Glutamatergic neuron (in vitro differentiated cells): ENCODE measurements around the gene SLC6A20. TPM values are rescaled to one million over a fixed set of nuclear protein-coding genes. Genes with fewer than 3 reads are reported as not detected.

Experiments
- DNase-seq: peaks from one replicate; pipeline ENCODE4 v3.0.0; 2022
- H3K27ac Mint-ChIP-seq: one replicate; pipeline ENCODE4 v1.8.0; 2020; ENCODE audit warnings: mild to moderate bottlenecking, mixed read lengths, inconsistent platforms; ENCODE audit not compliant: unreplicated experiment
- H3K27me3 Mint-ChIP-seq: one replicate; pipeline ENCODE4 v1.8.0; 2020; ENCODE audit warnings: mild to moderate bottlenecking, moderate library complexity, mixed read lengths, inconsistent platforms; ENCODE audit not compliant: unreplicated experiment
- H3K36me3 Mint-ChIP-seq: one replicate; pipeline ENCODE4 v1.8.0; 2020; ENCODE audit warnings: mild to moderate bottlenecking, mixed read lengths, inconsistent platforms; ENCODE audit not compliant: unreplicated experiment
- H3K4me1 Mint-ChIP-seq: one replicate; pipeline ENCODE4 v1.8.0; 2020; ENCODE audit warnings: mild to moderate bottlenecking, low read depth, mixed read lengths, inconsistent platforms; ENCODE audit not compliant: unreplicated experiment
- H3K4me3 Mint-ChIP-seq: one replicate; pipeline ENCODE4 v1.8.0; 2020; ENCODE audit warnings: mild to moderate bottlenecking, mixed read lengths, inconsistent platforms; ENCODE audit not compliant: unreplicated experiment
- H3K9me3 Mint-ChIP-seq: one replicate; pipeline ENCODE4 v1.8.0; 2020; ENCODE audit warnings: mild to moderate bottlenecking, moderate library complexity, mixed read lengths, inconsistent platforms; ENCODE audit not compliant: unreplicated experiment
- total RNA-seq: library from RNA; stranded (reverse); fragmentation: NEBNext Ultra II Directional; extraction: Animal tissue kit (Norgen Biotek cat#: 25700); gene quantifications from one replicate; pipeline ENCODE4 v1.2.1, GENCODE V29; 2021; ENCODE audit not compliant: unreplicated experiment
- TF ChIP-seq, protein P1 (sequence below): fragments of 200-600 bp; sonication (generic); IDR thresholded peaks from one replicate; pipeline ENCODE4 v1.5.0; 2021; ENCODE audit not compliant: partially characterized antibody, unreplicated experiment

SLC6A20 gene
- total RNA-seq, 1 donor from 2014 or later: not detected

DNA sequence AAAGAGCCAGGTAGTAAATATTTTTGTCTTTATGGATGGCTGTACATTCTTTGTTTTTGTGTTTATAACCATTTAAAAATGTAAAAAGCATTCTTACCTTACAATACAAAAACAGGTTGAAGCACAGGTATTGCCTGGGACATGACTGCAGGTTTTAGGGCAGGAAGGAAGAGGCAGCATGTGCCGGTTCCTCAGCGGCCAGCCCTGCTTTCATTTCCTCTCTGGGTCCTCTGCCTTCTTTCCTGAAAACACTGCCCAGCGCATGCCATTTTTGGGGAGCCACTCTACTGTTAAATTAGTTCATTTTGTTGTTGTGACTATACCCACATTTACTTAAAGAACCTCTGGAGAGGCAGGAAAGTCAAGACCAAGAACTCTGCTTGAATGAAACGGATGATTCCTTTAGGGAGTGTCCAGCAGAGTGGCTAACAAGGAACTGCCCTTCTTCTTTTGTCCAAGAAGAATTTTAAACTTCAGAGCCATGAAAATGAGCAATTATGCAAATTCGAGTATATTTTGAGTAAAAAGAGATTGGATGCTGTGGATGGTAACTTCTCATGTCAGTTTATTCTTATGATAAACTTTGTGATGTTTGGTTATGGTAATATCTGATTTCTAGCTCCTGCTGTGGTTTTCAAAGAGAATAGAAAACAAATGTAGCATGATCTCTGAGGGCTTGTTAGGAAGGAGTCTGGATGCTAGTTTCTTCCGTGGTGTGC, 54.4 kb downstream of the SLC6A20 start:
- Mint-ChIP-seq H3K9me3 (no peaks in the 10 kb centered on the region), H3K36me3 (no peaks in the 10 kb centered on the region), H3K4me3 (no peak overlapping the region), H3K27ac (no peak overlapping the region), H3K4me1 (peaks cover 15% of the 10 kb centered on the region), H3K27me3 (no peaks in the 10 kb centered on the region)
- TF ChIP-seq, protein P1, sequence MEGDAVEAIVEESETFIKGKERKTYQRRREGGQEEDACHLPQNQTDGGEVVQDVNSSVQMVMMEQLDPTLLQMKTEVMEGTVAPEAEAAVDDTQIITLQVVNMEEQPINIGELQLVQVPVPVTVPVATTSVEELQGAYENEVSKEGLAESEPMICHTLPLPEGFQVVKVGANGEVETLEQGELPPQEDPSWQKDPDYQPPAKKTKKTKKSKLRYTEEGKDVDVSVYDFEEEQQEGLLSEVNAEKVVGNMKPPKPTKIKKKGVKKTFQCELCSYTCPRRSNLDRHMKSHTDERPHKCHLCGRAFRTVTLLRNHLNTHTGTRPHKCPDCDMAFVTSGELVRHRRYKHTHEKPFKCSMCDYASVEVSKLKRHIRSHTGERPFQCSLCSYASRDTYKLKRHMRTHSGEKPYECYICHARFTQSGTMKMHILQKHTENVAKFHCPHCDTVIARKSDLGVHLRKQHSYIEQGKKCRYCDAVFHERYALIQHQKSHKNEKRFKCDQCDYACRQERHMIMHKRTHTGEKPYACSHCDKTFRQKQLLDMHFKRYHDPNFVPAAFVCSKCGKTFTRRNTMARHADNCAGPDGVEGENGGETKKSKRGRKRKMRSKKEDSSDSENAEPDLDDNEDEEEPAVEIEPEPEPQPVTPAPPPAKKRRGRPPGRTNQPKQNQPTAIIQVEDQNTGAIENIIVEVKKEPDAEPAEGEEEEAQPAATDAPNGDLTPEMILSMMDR: no peak
- no peak for DNase-seq

DNA sequence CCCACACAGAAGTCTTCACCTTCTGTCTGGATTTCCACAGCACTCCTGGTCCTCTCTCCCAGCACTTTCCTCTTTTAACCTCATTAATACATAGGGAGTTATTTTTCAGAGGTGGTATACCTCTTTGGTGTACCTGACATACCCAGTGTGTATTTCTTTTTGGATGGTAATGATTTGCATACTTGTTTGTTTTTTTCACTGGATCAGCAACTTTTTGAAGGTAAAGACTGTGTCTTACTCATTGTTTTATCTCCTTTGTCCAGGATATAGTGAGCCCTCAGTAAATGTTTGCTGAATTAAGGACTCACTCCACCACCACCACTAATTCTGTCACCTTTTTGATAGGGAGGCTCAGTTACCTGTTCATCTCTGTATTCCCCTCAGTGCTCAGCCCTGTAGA, 55.1 kb downstream of the SLC6A20 start:
- Mint-ChIP-seq H3K36me3 (no peaks in the 10 kb centered on the region), H3K4me3 (no peak overlapping the region), H3K27ac (peak overlapping the region; percentile 60), H3K4me1 (peaks cover 15% of the 10 kb centered on the region), H3K27me3 (no peaks in the 10 kb centered on the region), H3K9me3 (no peaks in the 10 kb centered on the region)
- no peak for DNase-seq
- TF ChIP-seq, protein P1: no peak

DNA sequence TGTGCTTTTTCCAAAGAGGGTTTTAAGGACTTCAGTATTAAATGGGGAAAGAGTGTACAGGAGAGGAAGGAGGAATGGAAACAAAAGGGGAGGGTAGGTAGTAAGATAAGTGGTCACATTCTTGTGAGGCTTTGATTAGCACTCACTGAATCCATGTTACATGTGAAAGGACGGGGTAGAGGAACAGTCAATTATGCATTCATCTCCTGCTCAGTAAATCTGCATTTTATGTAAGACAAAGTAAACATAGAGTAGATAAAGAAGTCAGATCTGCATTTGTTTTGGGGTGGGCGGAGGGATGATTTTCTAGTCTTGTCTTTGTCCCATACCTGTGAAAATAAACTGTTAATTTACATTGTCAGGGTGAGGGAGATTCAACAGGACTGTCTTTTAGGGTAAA, 56.3 kb downstream of the SLC6A20 start:
- TF ChIP-seq, protein P1: no peak
- peaks cover 3% of the 10 kb centered on the region for H3K36me3 Mint-ChIP-seq
- H3K4me3 Mint-ChIP-seq: peak overlapping the region; percentile 14
- peak overlapping the region; percentile 17 for H3K27ac Mint-ChIP-seq
- no peaks in the 10 kb centered on the region for H3K27me3 Mint-ChIP-seq
- peaks cover 15% of the 10 kb centered on the region for H3K4me1 Mint-ChIP-seq
- DNase-seq: no peak
- no peaks in the 10 kb centered on the region for H3K9me3 Mint-ChIP-seq

DNA sequence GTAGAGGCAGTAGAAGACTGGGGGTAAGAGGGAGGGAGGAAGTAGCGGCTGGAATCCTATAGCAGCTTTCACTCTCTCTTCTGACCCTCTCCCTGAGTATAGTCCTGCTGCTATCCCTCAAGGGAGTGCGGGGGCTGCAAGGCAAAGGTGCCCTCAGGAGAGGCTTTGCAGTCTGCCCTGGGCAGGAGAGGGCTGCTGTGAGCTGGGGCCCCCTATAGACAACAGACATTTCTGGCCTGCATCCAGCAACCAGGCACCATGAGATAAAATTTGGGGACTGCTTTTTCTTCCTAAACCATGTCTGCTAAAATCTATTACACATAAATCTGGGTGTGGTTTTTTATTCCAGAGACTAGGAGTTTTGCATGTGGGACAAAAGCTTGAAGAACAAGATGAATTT, 59.1 kb downstream of the SLC6A20 start:
- H3K36me3 Mint-ChIP-seq: peaks cover 5% of the 10 kb centered on the region
- DNase-seq: no peak
- no peak overlapping the region for H3K4me3 Mint-ChIP-seq
- peak overlapping the region; percentile 53 for H3K27ac Mint-ChIP-seq
- H3K9me3 Mint-ChIP-seq: no peaks in the 10 kb centered on the region
- peaks cover 15% of the 10 kb centered on the region for H3K4me1 Mint-ChIP-seq
- H3K27me3 Mint-ChIP-seq: no peaks in the 10 kb centered on the region
- TF ChIP-seq, protein P1: no peak

- peaks cover 5% of the 10 kb centered on the region for H3K36me3 Mint-ChIP-seq
- peaks cover 15% of the 10 kb centered on the region for H3K4me1 Mint-ChIP-seq
- DNase-seq: no peak
- H3K9me3 Mint-ChIP-seq: no peaks in the 10 kb centered on the region
- no peak overlapping the region for H3K4me3 Mint-ChIP-seq
- TF ChIP-seq, protein P1: no peak
- H3K27ac Mint-ChIP-seq: no peak overlapping the region
- H3K27me3 Mint-ChIP-seq: no peaks in the 10 kb centered on the region
These were observed 59.6 kb downstream of the SLC6A20 start for GRCh38 chr3:45736707-45737106.
